Articular chondrocyte of knee joint (primary cell): Measurements from ENCODE around the gene CNGA4. TPM values are rescaled to one million over a fixed set of nuclear protein-coding genes. Genes with fewer than 3 reads are reported as not detected.

Source experiments
- total RNA-seq: library from RNA; depleted of rRNA; stranded (reverse); fragments of >200 nt; gene quantifications from 2 replicates; pipeline ENCODE4 v1.2.3, GENCODE V29; 2012

The CNGA4 gene
- total RNA-seq, result 0.13 TPM in 1 of 2 replicates, not detected in the other

GRCh38 chr11:6238902-6239301 lies at the start of gene CNGA4:
CNGA4 (plus strand) TSS chr11:6239089; CDS start chr11:6239207, 118 bp downstream.

GRCh38 chr11:6199174-6199810 lies 39.6 kb upstream of the CNGA4 start, which contains the start of gene OR52W1:
OR52W1 (plus strand) TSS chr11:6199224; CDS start chr11:6199224, 0 bp downstream.

GRCh38 chr11:6205366-6205765 lies 33.5 kb upstream of the CNGA4 start, which contains the start of gene C11orf42:
C11orf42 (plus strand) TSS chr11:6205557; CDS start chr11:6205616, 59 bp downstream.

GRCh38 chr11:6234387-6235107 lies 4.3 kb upstream of the CNGA4 start, which contains the start of gene FHIP1B:
FHIP1B (minus strand) TSS chr11:6234636; CDS start chr11:6224516, 10,120 bp downstream.

Other genes starting within 250 kb of the CNGA4 start
- not detected in 2 replicates for gene OR56A4, start 232.1 kb upstream of the CNGA4 start, total RNA-seq
- not detected in 2 replicates for gene OR56A1, start 208.3 kb upstream of the CNGA4 start, total RNA-seq
- not detected in 2 replicates for gene OR56B4, start 131.4 kb upstream of the CNGA4 start, total RNA-seq
- gene OR52B2, start 68.8 kb upstream of the CNGA4 start, total RNA-seq, result not detected in 2 replicates
- gene OR52W1, start 39.9 kb upstream of the CNGA4 start, total RNA-seq, result not detected in 2 replicates
- gene C11orf42, start 33.5 kb upstream of the CNGA4 start, total RNA-seq, result not detected in 2 replicates
- 11.8 TPM in 2 replicates for gene FHIP1B, start 4.5 kb upstream of the CNGA4 start, total RNA-seq
- gene CCKBR, start 20.7 kb downstream of the CNGA4 start, total RNA-seq, result not detected in 2 replicates
- 219 and 224 TPM in 2 replicates for gene CAVIN3, start 81.4 kb downstream of the CNGA4 start, total RNA-seq
- gene SMPD1, start 151.4 kb downstream of the CNGA4 start, total RNA-seq, result 49.9 and 60.9 TPM in 2 replicates
- 32.1 and 37.8 TPM in 2 replicates for gene APBB1, start 180.0 kb downstream of the CNGA4 start, total RNA-seq
- gene HPX, start 201.9 kb downstream of the CNGA4 start, total RNA-seq, result 0.65 and 2.2 TPM in 2 replicates
- 13.3 and 13.5 TPM in 2 replicates for gene TRIM3, start 234.9 kb downstream of the CNGA4 start, total RNA-seq
- 47.9 and 59.8 TPM in 2 replicates for gene ARFIP2, start 242.2 kb downstream of the CNGA4 start, total RNA-seq
- 37.9 and 46.8 TPM in 2 replicates for gene TIMM10B, start 242.4 kb downstream of the CNGA4 start, total RNA-seq